Liver (tissue), 3 donors: Measurements from ENCODE around the gene CUL5.

Experiments
- CTCF ChIP-seq: fragments of 150-350 bp; IDR thresholded peaks from 2 replicates; pipeline ENCODE4 v1.5.1; 2017; ENCODE audit warnings: improper control_type of control experiment, low read depth, low read length; ENCODE audit not compliant: missing input control
- EGR1 ChIP-seq, 2 donors: IDR thresholded peaks; 2 replicates each; pipeline ENCODE4 v1.6.1; 2016 to 2018; ENCODE audit warnings: antibody characterized with exemption in 2 of 2, low read depth in 2 of 2
- GABPA ChIP-seq, 2 donors: IDR thresholded peaks in 1 of 2; conservative IDR thresholded peaks in 1 of 2; 2 replicates each; pipeline ENCODE4 v1.6.1; 2016; ENCODE audit warnings: antibody characterized with exemption in 2 of 2, mild to moderate bottlenecking in 1 of 2, moderate library complexity in 1 of 2
- RAD21 ChIP-seq, 2 donors: IDR thresholded peaks; 2 replicates each; pipeline ENCODE4 v1.6.1; 2016; ENCODE audit warnings: antibody characterized with exemption in 2 of 2, mild to moderate bottlenecking in 2 of 2
- RXRA ChIP-seq, 2 donors: IDR thresholded peaks; 2 replicates each; pipeline ENCODE4 v1.6.1; 2017 to 2018; ENCODE audit warnings: antibody characterized with exemption in 2 of 2, mild to moderate bottlenecking in 1 of 2
- TAF1 ChIP-seq: conservative IDR thresholded peaks from 2 replicates; pipeline ENCODE4 v1.6.1; 2016; ENCODE audit warnings: antibody characterized with exemption, mild to moderate bottlenecking
- TF ChIP-seq, protein P1 (sequence below): IDR thresholded peaks from 2 replicates; pipeline ENCODE4 v1.6.1; 2016; ENCODE audit warnings: antibody characterized with exemption, mild to moderate bottlenecking
- donor health status: healthy.
- donor health status: healthy.

DNA sequence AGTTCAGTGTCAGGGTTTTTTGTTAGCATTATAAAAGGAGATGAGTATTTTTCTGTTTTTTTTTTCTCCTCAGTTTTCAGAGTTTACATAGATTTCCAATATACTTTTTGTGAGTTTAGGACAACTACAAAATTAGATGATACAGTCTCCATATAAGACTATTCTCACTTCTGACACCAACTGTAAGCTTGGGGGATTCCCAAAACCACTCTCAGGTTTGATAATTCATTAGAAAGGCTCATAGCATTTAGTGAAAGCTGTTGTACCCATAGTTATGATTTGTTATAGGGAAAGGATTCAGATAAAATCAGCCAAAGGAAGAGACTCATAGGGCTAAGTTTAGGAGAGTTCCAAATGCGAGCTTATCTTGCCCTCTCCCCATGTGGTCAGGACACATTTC is 24.1 kb downstream of the CUL5 start:
- no peak for TF ChIP-seq CTCF
- no peak for TF ChIP-seq RXRA (IDR thresholded peaks at IDR 0.05)
- TF ChIP-seq, protein P1, sequence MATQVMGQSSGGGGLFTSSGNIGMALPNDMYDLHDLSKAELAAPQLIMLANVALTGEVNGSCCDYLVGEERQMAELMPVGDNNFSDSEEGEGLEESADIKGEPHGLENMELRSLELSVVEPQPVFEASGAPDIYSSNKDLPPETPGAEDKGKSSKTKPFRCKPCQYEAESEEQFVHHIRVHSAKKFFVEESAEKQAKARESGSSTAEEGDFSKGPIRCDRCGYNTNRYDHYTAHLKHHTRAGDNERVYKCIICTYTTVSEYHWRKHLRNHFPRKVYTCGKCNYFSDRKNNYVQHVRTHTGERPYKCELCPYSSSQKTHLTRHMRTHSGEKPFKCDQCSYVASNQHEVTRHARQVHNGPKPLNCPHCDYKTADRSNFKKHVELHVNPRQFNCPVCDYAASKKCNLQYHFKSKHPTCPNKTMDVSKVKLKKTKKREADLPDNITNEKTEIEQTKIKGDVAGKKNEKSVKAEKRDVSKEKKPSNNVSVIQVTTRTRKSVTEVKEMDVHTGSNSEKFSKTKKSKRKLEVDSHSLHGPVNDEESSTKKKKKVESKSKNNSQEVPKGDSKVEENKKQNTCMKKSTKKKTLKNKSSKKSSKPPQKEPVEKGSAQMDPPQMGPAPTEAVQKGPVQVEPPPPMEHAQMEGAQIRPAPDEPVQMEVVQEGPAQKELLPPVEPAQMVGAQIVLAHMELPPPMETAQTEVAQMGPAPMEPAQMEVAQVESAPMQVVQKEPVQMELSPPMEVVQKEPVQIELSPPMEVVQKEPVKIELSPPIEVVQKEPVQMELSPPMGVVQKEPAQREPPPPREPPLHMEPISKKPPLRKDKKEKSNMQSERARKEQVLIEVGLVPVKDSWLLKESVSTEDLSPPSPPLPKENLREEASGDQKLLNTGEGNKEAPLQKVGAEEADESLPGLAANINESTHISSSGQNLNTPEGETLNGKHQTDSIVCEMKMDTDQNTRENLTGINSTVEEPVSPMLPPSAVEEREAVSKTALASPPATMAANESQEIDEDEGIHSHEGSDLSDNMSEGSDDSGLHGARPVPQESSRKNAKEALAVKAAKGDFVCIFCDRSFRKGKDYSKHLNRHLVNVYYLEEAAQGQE, result no peak
- TF ChIP-seq GABPA (IDR thresholded peaks at IDR 0.05 in 1 of 2, conservative IDR thresholded peaks at IDR 0.05 in 1 of 2), result no peak
- TF ChIP-seq RAD21 (IDR thresholded peaks at IDR 0.05), result no peak
- TF ChIP-seq TAF1, result no peak
- no peak for TF ChIP-seq EGR1 (IDR thresholded peaks at IDR 0.05; ENCODE audit: low read depth in 2 of 2)
